Mesendoderm (in vitro differentiated cells): ENCODE data around the gene NTF4.
"Not testable (repeated sequence)": the region's sequence is repeated elsewhere in the genome, so short reads cannot be mapped to it uniquely, and the experiment has no call there.

Source experiments
- DNase-seq: peaks from one replicate; pipeline ENCODE4 v3.0.0; 2013
- H2AK5ac ChIP-seq: 2 replicates; pipeline ENCODE4 v1.6.1; 2013; ENCODE audit warnings: low read length, inconsistent platforms
- H2BK120ac ChIP-seq: 2 replicates; pipeline ENCODE4 v1.6.1; 2013; ENCODE audit warnings: low read depth, mild to moderate bottlenecking, low read length, moderate library complexity, mixed read lengths
- H2BK15ac ChIP-seq: replicated peaks from 2 replicates; pipeline ENCODE4 v1.6.1; 2013; ENCODE audit warnings: low read depth, mild to moderate bottlenecking, moderate library complexity
- H2BK5ac ChIP-seq: 2 replicates; pipeline ENCODE4 v1.6.1; 2013; ENCODE audit warnings: low read length, inconsistent platforms
- H3K18ac ChIP-seq: 2 replicates; pipeline ENCODE4 v1.6.1; 2013; ENCODE audit warnings: mild to moderate bottlenecking, low read length, mixed read lengths
- H3K23ac ChIP-seq: one replicate; pipeline ENCODE4 v1.6.1; 2013; ENCODE audit warnings: low read length
- H3K27ac ChIP-seq: 2 replicates; pipeline ENCODE4 v1.5.1; 2013; ENCODE audit warnings: low read depth, mild to moderate bottlenecking, inconsistent platforms, low read length, moderate library complexity
- H3K27me3 ChIP-seq: 2 replicates; pipeline ENCODE4 v1.6.1; 2013; ENCODE audit warnings: low read length, control low read depth, mild to moderate bottlenecking, inconsistent platforms; ENCODE audit not compliant: insufficient read depth, poor library complexity
- H3K36me3 ChIP-seq: 2 replicates; pipeline ENCODE4 v1.6.1; 2013; ENCODE audit warnings: low read length, inconsistent platforms; ENCODE audit not compliant: control insufficient read depth, insufficient read depth
- H3K4ac ChIP-seq: one replicate; pipeline ENCODE4 v1.6.1; 2013; ENCODE audit warnings: low read depth, mild to moderate bottlenecking, low read length, moderate library complexity
- H3K4me1 ChIP-seq: 2 replicates; pipeline ENCODE4 v1.6.1; 2013; ENCODE audit warnings: low read depth, low read length, inconsistent platforms; ENCODE audit not compliant: control insufficient read depth
- H3K4me2 ChIP-seq: 2 replicates; pipeline ENCODE4 v1.6.1; 2013; ENCODE audit warnings: low read length
- H3K4me3 ChIP-seq: 2 replicates; pipeline ENCODE4 v1.5.1; 2013; ENCODE audit warnings: mild to moderate bottlenecking, low read length
- H3K56ac ChIP-seq: one replicate; pipeline ENCODE4 v1.6.1; 2013; ENCODE audit warnings: low read length
- H3K79me1 ChIP-seq: 2 replicates; pipeline ENCODE4 v1.6.1; 2013; ENCODE audit warnings: low read length, inconsistent platforms
- H3K79me2 ChIP-seq: 2 replicates; pipeline ENCODE4 v1.6.1; 2013; ENCODE audit warnings: mild to moderate bottlenecking, low read length; ENCODE audit not compliant: control insufficient read depth, insufficient read depth
- H3K9ac ChIP-seq: 2 replicates; pipeline ENCODE4 v1.6.1; 2013; ENCODE audit warnings: low read length, inconsistent platforms
- H4K5ac ChIP-seq: one replicate; pipeline ENCODE4 v1.6.1; 2013; ENCODE audit warnings: low read length
- H4K8ac ChIP-seq: one replicate; pipeline ENCODE4 v1.6.1; 2013; ENCODE audit warnings: low read depth, mild to moderate bottlenecking, control low read depth, low read length, moderate library complexity
- WGBS: extraction: QIAGEN DNeasy Blood & Tissue Kit; methylation state at CpG from one replicate; pipeline ENCODE4 v1.1.7; 2013; ENCODE audit warnings: low lambda C conversion rate, missing lambda C conversion rate; ENCODE audit not compliant: insufficient coverage; ENCODE audit errors: extremely low coverage; 5-methylcytosine and 5-hydroxymethylcytosine counted together

NTF4 gene

GRCh38 chr19:49036815-49037214 lies 27.8 kb downstream of the NTF4 start, which contains the start of gene CGB1:
Gene CGB1 (minus strand): TSS chr19:49036895. CDS start chr19:49036711, 184 bp downstream.
- not testable (repeated sequence) for H3K4ac ChIP-seq, H3K36me3 ChIP-seq, H2BK15ac ChIP-seq, H3K18ac ChIP-seq, H2BK120ac ChIP-seq, H3K79me1 ChIP-seq, H3K4me3 ChIP-seq, H3K27me3 ChIP-seq, H2AK5ac ChIP-seq, H3K23ac ChIP-seq, H3K27ac ChIP-seq, H3K4me1 ChIP-seq, H3K79me2 ChIP-seq, H3K9ac ChIP-seq, H2BK5ac ChIP-seq, H3K56ac ChIP-seq, H4K8ac ChIP-seq, H4K5ac ChIP-seq, H3K4me2 ChIP-seq
- DNase-seq, result peak; percentile 73
- WGBS, result no CpG with 5 or more reads among the region's 18 CpGs

- H4K8ac ChIP-seq, H2BK15ac ChIP-seq, H3K23ac ChIP-seq, H2AK5ac ChIP-seq, H3K36me3 ChIP-seq, H3K4me2 ChIP-seq, H3K27me3 ChIP-seq, H3K4ac ChIP-seq, H3K27ac ChIP-seq, H3K4me3 ChIP-seq, H2BK5ac ChIP-seq, H3K9ac ChIP-seq, H3K79me2 ChIP-seq, H4K5ac ChIP-seq, H2BK120ac ChIP-seq, H3K4me1 ChIP-seq, H3K18ac ChIP-seq, H3K56ac ChIP-seq, H3K79me1 ChIP-seq: not testable (repeated sequence)
- no CpG with 5 or more reads among the region's 28 CpGs for WGBS
- DNase-seq, result peak; percentile 80
These were observed 32.8 kb downstream of the NTF4 start, which contains the start of gene CGB2 for GRCh38 chr19:49031642-49032301. Gene CGB2 (plus strand): TSS chr19:49031890. CDS start chr19:49032096, 206 bp downstream.

- not testable (repeated sequence) for H3K23ac ChIP-seq, H3K4ac ChIP-seq, H3K27ac ChIP-seq, H3K18ac ChIP-seq, H2BK15ac ChIP-seq, H3K27me3 ChIP-seq, H2AK5ac ChIP-seq, H3K4me2 ChIP-seq, H3K79me2 ChIP-seq, H2BK5ac ChIP-seq, H3K4me1 ChIP-seq, H4K8ac ChIP-seq, H3K56ac ChIP-seq, H2BK120ac ChIP-seq, H4K5ac ChIP-seq, H3K4me3 ChIP-seq, H3K36me3 ChIP-seq, H3K79me1 ChIP-seq, H3K9ac ChIP-seq, DNase-seq
- WGBS, result no CpG with 5 or more reads among the region's 8 CpGs
These were observed 34.3 kb downstream of the NTF4 start for GRCh38 chr19:49030323-49030722.

GRCh38 chr19:49029749-49030148 lies 34.9 kb downstream of the NTF4 start:
- no CpG with 5 or more reads among the region's 14 CpGs for WGBS
- H3K4me2 ChIP-seq, H3K23ac ChIP-seq, H3K4me3 ChIP-seq, H3K36me3 ChIP-seq, H3K4ac ChIP-seq, H3K56ac ChIP-seq, H3K18ac ChIP-seq, H2BK120ac ChIP-seq, H3K4me1 ChIP-seq, H3K27ac ChIP-seq, H4K8ac ChIP-seq, H2AK5ac ChIP-seq, H2BK15ac ChIP-seq, H2BK5ac ChIP-seq, H3K9ac ChIP-seq, H3K79me2 ChIP-seq, DNase-seq, H4K5ac ChIP-seq, H3K27me3 ChIP-seq, H3K79me1 ChIP-seq: not testable (repeated sequence)

GRCh38 chr19:49028686-49029085 lies 35.9 kb downstream of the NTF4 start:
- H3K79me2 ChIP-seq, H4K8ac ChIP-seq, H3K4ac ChIP-seq, H3K9ac ChIP-seq, H3K18ac ChIP-seq, H2BK120ac ChIP-seq, H3K56ac ChIP-seq, H2BK15ac ChIP-seq, H2BK5ac ChIP-seq, H3K4me2 ChIP-seq, H4K5ac ChIP-seq, H3K4me3 ChIP-seq, H3K27ac ChIP-seq, H3K79me1 ChIP-seq, H3K23ac ChIP-seq, H3K27me3 ChIP-seq, H2AK5ac ChIP-seq, DNase-seq, H3K36me3 ChIP-seq, H3K4me1 ChIP-seq: not testable (repeated sequence)
- WGBS, result no CpG with 5 or more reads among the region's 9 CpGs

GRCh38 chr19:49025599-49025998 lies 39.0 kb downstream of the NTF4 start:
- H3K4ac ChIP-seq, H3K23ac ChIP-seq, H3K4me2 ChIP-seq, H3K56ac ChIP-seq, H4K5ac ChIP-seq, H2BK120ac ChIP-seq, H3K18ac ChIP-seq, H3K36me3 ChIP-seq, H2BK15ac ChIP-seq, H2AK5ac ChIP-seq, H3K27me3 ChIP-seq, H3K9ac ChIP-seq, H4K8ac ChIP-seq, H3K4me3 ChIP-seq, DNase-seq, H3K79me2 ChIP-seq, H3K4me1 ChIP-seq, H2BK5ac ChIP-seq, H3K79me1 ChIP-seq, H3K27ac ChIP-seq: not testable (repeated sequence)
- no CpG with 5 or more reads among the region's 23 CpGs for WGBS
